Endodermal cell (in vitro differentiated cells): Measurements from ENCODE around the gene ZBTB17. TPM values are rescaled to one million over a fixed set of nuclear protein-coding genes. Genes with fewer than 3 reads are reported as not detected.

Source experiments
- DNase-seq: peaks from one replicate; pipeline ENCODE4 v3.0.0-alpha.2; 2017
- H3K27ac ChIP-seq: 2 replicates; pipeline ENCODE4 v1.5.1; 2013; ENCODE audit warnings: mild to moderate bottlenecking, low read depth, low read length, moderate library complexity
- H3K27me3 ChIP-seq: 2 replicates; pipeline ENCODE4 v1.6.1; 2013; ENCODE audit warnings: mild to moderate bottlenecking, low read length, moderate library complexity; ENCODE audit not compliant: insufficient read depth, control insufficient read depth, poor library complexity, severe bottlenecking
- H3K36me3 ChIP-seq: 2 replicates; pipeline ENCODE4 v1.7.0; 2013; ENCODE audit warnings: mild to moderate bottlenecking, low read length, moderate library complexity; ENCODE audit not compliant: control insufficient read depth, insufficient read depth
- H3K4me1 ChIP-seq: one replicate; pipeline ENCODE4 v1.7.0; 2013; ENCODE audit warnings: low read length; ENCODE audit not compliant: control insufficient read depth, insufficient read depth
- H3K4me3 ChIP-seq: 2 replicates; pipeline ENCODE4 v1.5.1; 2013; ENCODE audit warnings: mild to moderate bottlenecking, low read length, moderate library complexity
- H3K9ac ChIP-seq: 2 replicates; pipeline ENCODE4 v1.6.1; 2013; ENCODE audit warnings: mild to moderate bottlenecking, low read length, moderate library complexity; ENCODE audit not compliant: poor library complexity, severe bottlenecking; ENCODE audit errors: extremely low read depth
- H3K9me3 ChIP-seq: 2 replicates; pipeline ENCODE4 v1.6.1; 2013; ENCODE audit warnings: mild to moderate bottlenecking, low read length, moderate library complexity; ENCODE audit not compliant: control insufficient read depth
- H3K27ac Mint-ChIP-seq: 2 replicates; pipeline ENCODE4 v1.8.0; 2020; ENCODE audit warnings: mixed read lengths
- H3K27me3 Mint-ChIP-seq: 2 replicates; pipeline ENCODE4 v1.8.0; 2021; ENCODE audit warnings: mild to moderate bottlenecking, mixed read lengths; ENCODE audit not compliant: insufficient read depth
- H3K36me3 Mint-ChIP-seq: 2 replicates; pipeline ENCODE4 v1.8.0; 2020; ENCODE audit warnings: low read depth, mixed read lengths
- H3K4me1 Mint-ChIP-seq: 2 replicates; pipeline ENCODE4 v1.8.0; 2020; ENCODE audit warnings: mixed read lengths
- H3K4me3 Mint-ChIP-seq: 2 replicates; pipeline ENCODE4 v1.8.0; 2020; ENCODE audit warnings: mild to moderate bottlenecking, moderate library complexity, mixed read lengths
- H3K9me3 Mint-ChIP-seq: 2 replicates; pipeline ENCODE4 v1.8.0; 2020; ENCODE audit warnings: mild to moderate bottlenecking, mixed read lengths
- CTCF ChIP-seq: fragments of 200-600 bp; sonication (generic); conservative IDR thresholded peaks from 2 replicates; pipeline ENCODE4 v1.5.0; 2021; ENCODE audit warnings: antibody characterized with exemption, mild to moderate bottlenecking
- WGBS, 2 experiments: methylation state at CpG; one replicate each; pipeline versions ENCODE4 v1.1.5 to v1.1.7; 2013; ENCODE audit warnings: missing lambda C conversion rate in 2 of 2, mixed read lengths in 1 of 2; ENCODE audit not compliant: insufficient coverage in 1 of 2, insufficient read length in 1 of 2; 5-methylcytosine and 5-hydroxymethylcytosine counted together
- total RNA-seq, 2 donors: library from RNA; stranded (reverse); fragmentation: NEBNext Ultra II Directional in 1 of 2; extraction: Animal tissue kit (Norgen Biotek cat#: 25700) in 1 of 2; gene quantifications; 2 replicates in 1 of 2; 3 replicates in 1 of 2; pipeline ENCODE4 v1.2.1, GENCODE V29; 2021

The ZBTB17 gene
- total RNA-seq, 2 donors from 2014 or later: 28.0 to 31.7 TPM

- 93 to 100% methylated on average over 1 of the region's 1 CpG for WGBS, 2 experiments
- no peak for DNase-seq
- Histone ChIP-seq H3K4me1 (no peaks in the 10 kb centered on the region), H3K9ac (no peak overlapping the region), H3K9me3 (no peaks in the 10 kb centered on the region), H3K4me3 (no peak overlapping the region), H3K27me3 (no peaks in the 10 kb centered on the region), H3K36me3 (peaks cover 76% of the 10 kb centered on the region), H3K27ac (no peak overlapping the region)
- peaks cover 57% of the 10 kb centered on the region for H3K36me3 Mint-ChIP-seq
- no peaks in the 10 kb centered on the region for H3K27me3 Mint-ChIP-seq
- no peaks in the 10 kb centered on the region for H3K9me3 Mint-ChIP-seq
- no peaks in the 10 kb centered on the region for H3K4me1 Mint-ChIP-seq
- no peak for TF ChIP-seq CTCF
- no peak overlapping the region for H3K4me3 Mint-ChIP-seq
- H3K27ac Mint-ChIP-seq: no peak overlapping the region
Measured at GRCh38 chr1:15911141-15911540, 64.8 kb downstream of the ZBTB17 start.

GRCh38 chr1:15908597-15908996, 67.3 kb downstream of the ZBTB17 start:
- DNase-seq: no peak
- no peak for TF ChIP-seq CTCF
- H3K36me3 Mint-ChIP-seq: peaks cover 37% of the 10 kb centered on the region
- H3K36me3 ChIP-seq: peaks cover 51% of the 10 kb centered on the region
- H3K27me3 ChIP-seq: no peaks in the 10 kb centered on the region
- H3K4me1 Mint-ChIP-seq: no peaks in the 10 kb centered on the region
- no peaks in the 10 kb centered on the region for H3K4me1 ChIP-seq
- no peaks in the 10 kb centered on the region for H3K27me3 Mint-ChIP-seq
- no peak overlapping the region for H3K27ac Mint-ChIP-seq
- H3K4me3 Mint-ChIP-seq: no peak overlapping the region
- no peak overlapping the region for H3K27ac ChIP-seq
- H3K9me3 Mint-ChIP-seq: no peaks in the 10 kb centered on the region
- 95 to 96% methylated on average over 3 to 4 of the region's 4 CpGs for WGBS, 2 experiments
- H3K4me3 ChIP-seq: no peak overlapping the region
- H3K9ac ChIP-seq: no peak overlapping the region
- no peaks in the 10 kb centered on the region for H3K9me3 ChIP-seq

GRCh38 chr1:15902882-15903281, 73.0 kb downstream of the ZBTB17 start:
- 90 to 100% methylated on average over 2 of the region's 3 CpGs for WGBS, 2 experiments
- H3K4me3 ChIP-seq: no peak overlapping the region
- no peak for DNase-seq
- no peak overlapping the region for H3K4me3 Mint-ChIP-seq
- no peak overlapping the region for H3K27ac Mint-ChIP-seq
- TF ChIP-seq CTCF: no peak
- H3K27me3 ChIP-seq: no peaks in the 10 kb centered on the region
- H3K9ac ChIP-seq: no peak overlapping the region
- H3K27ac ChIP-seq: no peak overlapping the region
- no peaks in the 10 kb centered on the region for H3K27me3 Mint-ChIP-seq
- peaks cover 11% of the 10 kb centered on the region for H3K36me3 ChIP-seq
- no peaks in the 10 kb centered on the region for H3K9me3 Mint-ChIP-seq
- H3K4me1 ChIP-seq: no peaks in the 10 kb centered on the region
- peaks cover 10% of the 10 kb centered on the region for H3K4me1 Mint-ChIP-seq
- peaks cover 9% of the 10 kb centered on the region for H3K36me3 Mint-ChIP-seq
- H3K9me3 ChIP-seq: no peaks in the 10 kb centered on the region
